PC-3 (cell line): Measurements from ENCODE around the gene PDGFB. TPM values are rescaled to one million over a fixed set of nuclear protein-coding genes. Genes with fewer than 3 reads are reported as not detected.

Source experiments
- ATAC-seq: fragments of 200-7000 bp; cut with Tn5 transposase; 2 replicates; pipeline ENCODE4 v1.9.1; 2020; ENCODE audit warnings: mild to moderate bottlenecking, moderate library complexity
- BruUV-seq: library from RNA; stranded (reverse); fragments of 400-500 nt; replicated peaks from 2 replicates; lab custom pipeline; 2021; lab: Mats Ljungman, UMichigan
- CTCF ChIA-PET: fragments of 300-600 bp; sonication (Branson Sonifier 250); formaldehyde crosslinking; loops from one replicate; lab custom pipeline; 2022; ENCODE audit warnings: antibody characterized with exemption; lab: Charles Lee
- POLR2A ChIA-PET: fragments of 300-600 bp; sonication (Branson Sonifier 250); formaldehyde crosslinking; loops from one replicate; lab custom pipeline; 2022; ENCODE audit warnings: antibody characterized with exemption; ENCODE audit not compliant: unreplicated experiment; lab: Charles Lee
- DNase-seq: peaks from one replicate; pipeline ENCODE4 v3.0.0-alpha.2; 2015
- H2AFZ ChIP-seq: fragments of 300-600 bp; sonication (generic); 2 replicates; pipeline ENCODE4 v1.6.0; 2016; ENCODE audit warnings: antibody characterized with exemption, low read length
- H3F3A ChIP-seq: fragments of 300-600 bp; sonication (generic); one replicate; pipeline ENCODE4 v1.6.0; 2017; ENCODE audit warnings: antibody characterized with exemption, low read length, control low read depth, mild to moderate bottlenecking; ENCODE audit not compliant: unreplicated experiment
- H3K27ac ChIP-seq: fragments of 300-600 bp; sonication (generic); 2 replicates; pipeline ENCODE4 v1.5.1; 2016; ENCODE audit warnings: mild to moderate bottlenecking, low read length
- H3K27me3 ChIP-seq: fragments of 300-600 bp; sonication (generic); 2 replicates; pipeline ENCODE4 v1.6.1; 2016; ENCODE audit warnings: low read length, mixed read lengths
- H3K36me3 ChIP-seq: fragments of 300-600 bp; sonication (generic); 2 replicates; pipeline ENCODE4 v1.6.1; 2016; ENCODE audit warnings: low read depth, mixed run types, low read length, mixed read lengths
- H3K4me1 ChIP-seq: fragments of 300-600 bp; sonication (generic); 2 replicates; pipeline ENCODE4 v1.5.1; 2016; ENCODE audit warnings: low read length; ENCODE audit not compliant: insufficient read depth
- H3K4me2 ChIP-seq: fragments of 300-600 bp; sonication (generic); 2 replicates; pipeline ENCODE4 v1.6.0; 2016; ENCODE audit warnings: low read length
- H3K4me3 ChIP-seq: fragments of 300-600 bp; sonication (generic); 2 replicates; pipeline ENCODE4 v1.5.1; 2016; ENCODE audit warnings: mild to moderate bottlenecking, low read length, mixed read lengths
- H3K79me2 ChIP-seq: fragments of 300-600 bp; sonication (generic); 2 replicates; pipeline ENCODE4 v1.6.1; 2017; ENCODE audit warnings: low read length, mixed read lengths
- H3K9ac ChIP-seq: fragments of 300-600 bp; sonication (generic); 2 replicates; pipeline ENCODE4 v1.6.0; 2016; ENCODE audit warnings: mild to moderate bottlenecking, low read length
- H3K9me2 ChIP-seq: fragments of 300-600 bp; sonication (generic); replicated peaks from 2 replicates; pipeline ENCODE4 v1.6.1; 2016; ENCODE audit warnings: mixed run types, low read length, mixed read lengths
- H3K9me3 ChIP-seq: fragments of 300-600 bp; sonication (generic); 2 replicates; pipeline ENCODE4 v1.6.1; 2016; ENCODE audit warnings: low read length, mixed read lengths
- H4K20me1 ChIP-seq: fragments of 300-600 bp; sonication (generic); 2 replicates; pipeline ENCODE4 v1.6.1; 2016; ENCODE audit warnings: low read length, mixed read lengths
- EZH2 ChIP-seq: fragments of 300-600 bp; sonication (generic); IDR thresholded peaks from one replicate; pipeline ENCODE4 v1.6.1; 2017; ENCODE audit warnings: antibody characterized with exemption, mild to moderate bottlenecking, low read length; ENCODE audit not compliant: unreplicated experiment
- EZH2phosphoT487 ChIP-seq: fragments of 300-600 bp; sonication (generic); IDR thresholded peaks from 2 replicates; pipeline ENCODE4 v1.6.1; 2018; ENCODE audit warnings: mild to moderate bottlenecking, antibody characterized with exemption, low read length, borderline replicate concordance
- intact Hi-C: fragments of 100-400 bp; cut with micrococcal nuclease; formaldehyde crosslinking; loops from 2 replicates; pipeline ENCODE4 v1.9.0; 2023
- total RNA-seq: library from RNA; depleted of rRNA; stranded (reverse); fragments of >200 nt; gene quantifications from 2 replicates; pipeline ENCODE4 v1.2.3, GENCODE V29; 2014
- TF ChIP-seq, protein P1 (sequence below): fragments of 300-600 bp; sonication (generic); conservative IDR thresholded peaks from 2 replicates; pipeline ENCODE4 v1.5.1; 2017; ENCODE audit warnings: antibody characterized with exemption, low read depth, mild to moderate bottlenecking, low read length

PDGFB gene
- total RNA-seq, 1 experiment from 2014 or later = 33.1 TPM

DNA sequence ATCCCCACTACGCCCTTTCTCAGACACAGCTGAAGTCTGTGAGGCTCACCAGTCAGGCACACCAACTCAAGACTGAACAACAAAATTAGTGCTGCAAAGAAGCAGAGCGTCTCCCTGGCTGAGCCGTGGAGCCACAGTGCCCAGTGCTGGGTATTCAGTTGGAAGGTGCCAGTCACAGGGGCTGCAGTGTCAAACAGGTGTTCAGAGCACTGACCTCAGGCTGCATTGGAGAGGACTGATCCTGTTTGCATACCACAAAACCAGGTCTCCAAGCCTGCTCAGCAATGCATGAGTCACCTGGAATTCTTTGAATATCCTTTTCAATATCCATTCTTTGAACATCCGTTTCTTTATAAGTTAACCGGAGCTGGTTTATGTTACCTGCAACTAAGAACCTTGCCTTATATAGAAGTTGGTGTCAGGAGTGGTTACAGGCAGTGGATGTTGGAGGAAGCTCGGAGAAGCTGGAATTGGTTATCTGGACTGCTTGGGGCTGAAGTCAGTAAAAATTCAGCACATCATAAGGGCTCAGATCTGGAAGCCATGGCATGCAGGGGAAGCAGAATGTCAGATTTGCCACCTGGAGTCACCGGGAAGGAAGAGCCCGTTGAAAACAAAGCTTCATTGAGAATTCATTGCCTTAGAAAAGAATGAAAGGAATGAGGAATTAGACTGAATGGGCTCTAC, 30.3 kb downstream of the PDGFB start:
- ChIA-PET CTCF (interaction anchor here (1.6 kb wide), 1 partner anchor 97 kb away, joined by 4 read pairs; no protein-coding TSS in a partner anchor), POLR2A (interaction anchor here (0.6 to 0.7 kb wide), 5 partner anchors 14 to 166 kb away, joined by 3 to 9 read pairs (median 3); no protein-coding TSS in a partner anchor)
- H3F3A ChIP-seq = peaks cover 8% of the 10 kb centered on the region
- ATAC-seq (peak; percentile 92), DNase-seq (peak; percentile 94)
- peaks cover 36% of the 10 kb centered on the region for H3K4me1 ChIP-seq
- no TSS peak for BruUV-seq
- intact Hi-C loops = loop anchor here (2.0 kb wide), 1 partner anchor 40 kb away; no protein-coding TSS in a partner anchor
- H3K9ac ChIP-seq = no peak overlapping the region
- no peaks in the 10 kb centered on the region for H3K27me3 ChIP-seq
- H3K79me2 ChIP-seq = no peaks in the 10 kb centered on the region
- H3K9me2 ChIP-seq = no peaks in the 10 kb centered on the region
- peak overlapping the region; percentile 57 for H3K27ac ChIP-seq
- no peaks in the 10 kb centered on the region for H3K9me3 ChIP-seq
- 0 out of 2 replicates have a peak overlapping the region, but pooled peaks have one; percentile 9 for H2AFZ ChIP-seq
- no peak for TF ChIP-seq EZH2phosphoT487
- H3K4me2 ChIP-seq = peak overlapping the region; percentile 75
- no peaks in the 10 kb centered on the region for H4K20me1 ChIP-seq
- H3K36me3 ChIP-seq = no peaks in the 10 kb centered on the region
- peak overlapping the region; percentile 56 for H3K4me3 ChIP-seq

DNA sequence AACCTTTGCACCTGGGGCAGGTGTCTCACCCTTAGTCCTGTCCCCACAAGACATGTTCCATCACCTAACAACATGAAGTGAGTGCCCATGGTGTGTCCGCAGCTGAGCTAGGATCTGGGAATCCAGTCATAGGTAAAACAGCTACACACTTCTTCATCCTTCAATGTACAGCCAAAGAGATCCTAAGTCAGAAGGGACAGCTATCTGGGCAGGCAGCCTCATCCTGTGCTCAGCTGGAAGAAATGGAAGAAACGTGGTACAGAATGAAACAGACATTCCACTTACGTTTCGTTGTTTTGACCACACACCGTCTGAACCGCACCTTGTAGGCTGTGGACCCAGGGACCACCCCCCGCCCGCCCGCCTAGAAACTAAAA, 30.8 kb downstream of the PDGFB start:
- POLR2A ChIA-PET = no interaction called here
- Histone ChIP-seq H3K4me1 (peaks cover 36% of the 10 kb centered on the region), H3K4me2 (peak overlapping the region; percentile 75)

DNA sequence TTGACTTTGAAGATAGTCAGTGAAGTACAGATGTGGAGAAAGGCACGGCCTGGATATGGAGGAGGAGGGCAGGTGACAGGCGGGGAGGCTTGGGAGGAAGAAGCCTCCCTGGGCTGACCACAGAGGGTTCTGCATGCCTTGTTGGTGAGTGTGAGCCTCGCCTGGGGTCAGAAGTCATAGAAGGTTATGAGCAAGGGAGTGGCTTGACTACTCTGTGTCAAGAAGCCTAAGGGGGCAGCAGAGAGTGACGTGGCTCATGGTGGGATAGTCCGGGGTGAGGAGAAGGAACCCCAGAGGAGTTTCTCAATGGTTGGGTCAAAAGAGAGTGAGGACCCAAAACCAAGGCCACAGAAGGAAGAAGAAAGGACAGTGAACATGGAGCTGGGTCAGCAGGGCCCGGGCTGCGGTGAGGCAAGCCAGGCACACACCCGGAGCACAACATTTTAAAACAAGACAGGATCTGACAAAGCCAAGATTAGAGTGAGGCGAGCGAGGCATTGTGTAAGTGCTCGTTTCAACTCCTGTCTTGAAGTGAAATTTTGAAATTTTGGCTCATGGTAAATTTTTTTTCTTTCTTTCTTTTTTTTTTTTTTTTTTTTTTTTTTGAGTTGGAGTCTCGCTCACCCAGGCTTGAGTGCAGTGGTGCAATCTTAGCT, 31.9 kb downstream of the PDGFB start:
- POLR2A ChIA-PET = no interaction called here
- intact Hi-C loops = no loop called here

More for the DNA sequence above, 30.8 kb downstream of the PDGFB start:
- H3K4me3 ChIP-seq = peak overlapping the region; percentile 56
- H3K36me3 ChIP-seq = no peaks in the 10 kb centered on the region
- CTCF ChIA-PET = interaction anchor here (1.6 kb wide), 1 partner anchor 97 kb away, joined by 4 read pairs; no protein-coding TSS in a partner anchor
- H4K20me1 ChIP-seq = no peaks in the 10 kb centered on the region
- BruUV-seq = TSS peak; percentile 93
- H2AFZ ChIP-seq = no peak overlapping the region
- H3K9ac ChIP-seq = no peak overlapping the region
- DNase-seq = peak; percentile 13
- intact Hi-C loops = loop anchor here (2.0 kb wide), 1 partner anchor 39 kb away; no protein-coding TSS in a partner anchor
- no peaks in the 10 kb centered on the region for H3K9me2 ChIP-seq
- TF ChIP-seq EZH2 (no peak), EZH2phosphoT487 (no peak)
- TF ChIP-seq, protein P1, sequence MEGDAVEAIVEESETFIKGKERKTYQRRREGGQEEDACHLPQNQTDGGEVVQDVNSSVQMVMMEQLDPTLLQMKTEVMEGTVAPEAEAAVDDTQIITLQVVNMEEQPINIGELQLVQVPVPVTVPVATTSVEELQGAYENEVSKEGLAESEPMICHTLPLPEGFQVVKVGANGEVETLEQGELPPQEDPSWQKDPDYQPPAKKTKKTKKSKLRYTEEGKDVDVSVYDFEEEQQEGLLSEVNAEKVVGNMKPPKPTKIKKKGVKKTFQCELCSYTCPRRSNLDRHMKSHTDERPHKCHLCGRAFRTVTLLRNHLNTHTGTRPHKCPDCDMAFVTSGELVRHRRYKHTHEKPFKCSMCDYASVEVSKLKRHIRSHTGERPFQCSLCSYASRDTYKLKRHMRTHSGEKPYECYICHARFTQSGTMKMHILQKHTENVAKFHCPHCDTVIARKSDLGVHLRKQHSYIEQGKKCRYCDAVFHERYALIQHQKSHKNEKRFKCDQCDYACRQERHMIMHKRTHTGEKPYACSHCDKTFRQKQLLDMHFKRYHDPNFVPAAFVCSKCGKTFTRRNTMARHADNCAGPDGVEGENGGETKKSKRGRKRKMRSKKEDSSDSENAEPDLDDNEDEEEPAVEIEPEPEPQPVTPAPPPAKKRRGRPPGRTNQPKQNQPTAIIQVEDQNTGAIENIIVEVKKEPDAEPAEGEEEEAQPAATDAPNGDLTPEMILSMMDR = no peak
- peak; percentile 9 for ATAC-seq
- H3K79me2 ChIP-seq = no peaks in the 10 kb centered on the region
- no peaks in the 10 kb centered on the region for H3K27me3 ChIP-seq
- no peaks in the 10 kb centered on the region for H3K9me3 ChIP-seq
- H3F3A ChIP-seq = peaks cover 8% of the 10 kb centered on the region
- peak overlapping the region; percentile 51 for H3K27ac ChIP-seq

More for the DNA sequence above, 31.9 kb downstream of the PDGFB start:
- no peaks in the 10 kb centered on the region for H3K9me2 ChIP-seq
- TSS peak; percentile 5 for BruUV-seq
- no peaks in the 10 kb centered on the region for H4K20me1 ChIP-seq
- no peak overlapping the region for H3K4me3 ChIP-seq
- peak overlapping the region; percentile 58 for H3K4me2 ChIP-seq
- CTCF ChIA-PET = no interaction called here
- H3K27ac ChIP-seq = peak overlapping the region; percentile 28
- ATAC-seq (peak; percentile 29), DNase-seq (peak; percentile 78)
- H3K27me3 ChIP-seq = no peaks in the 10 kb centered on the region
- no peaks in the 10 kb centered on the region for H3K9me3 ChIP-seq
- no peaks in the 10 kb centered on the region for H3K36me3 ChIP-seq
- H3K79me2 ChIP-seq = no peaks in the 10 kb centered on the region
- H2AFZ ChIP-seq = no peak overlapping the region
- H3K9ac ChIP-seq = no peak overlapping the region
- TF ChIP-seq EZH2phosphoT487 (no peak), EZH2 (no peak)
- TF ChIP-seq, protein P1 = 0 out of 2 replicates have a peak, but pooled peaks have one; percentile 13
- H3F3A ChIP-seq = peaks cover 8% of the 10 kb centered on the region
- H3K4me1 ChIP-seq = peaks cover 36% of the 10 kb centered on the region
